Pancreas (tissue), 10 donors: ENCODE results near the gene GDF9. TPM values are rescaled to one million over a fixed set of nuclear protein-coding genes. Genes with fewer than 3 reads are reported as not detected.

Experiments
- ATAC-seq, 4 donors: fragments of 200-7000 bp; cut with Tn5 transposase; one replicate each; pipeline versions ENCODE4 v1.8.0 to v1.9.1; 2020; ENCODE audit warnings: mild to moderate bottlenecking in 4 of 4, moderate library complexity in 4 of 4
- DNase-seq, 6 donors: peaks; one replicate each; pipeline ENCODE4 v3.0.0-alpha.2; 2020
- FAIRE-seq: peaks from 2 replicates; lab custom pipeline; 2012; peaks lifted over from hg19 to GRCh38; lab: Jason Lieb, UNC
- H3K27ac ChIP-seq, 4 donors: fragments of 200-600 bp; sonication (generic); 1 replicate in 3 of 4; 2 replicates in 1 of 4; pipeline versions ENCODE4 v1.5.0 to v1.8.0; 2020
- H3K27me3 ChIP-seq, 4 donors: fragments of 200-600 bp; one replicate each; pipeline ENCODE4 v1.8.0; 2021
- H3K36me3 ChIP-seq, 3 donors: fragments of 200-600 bp; sonication (generic) in 1 of 3; one replicate each; pipeline versions ENCODE4 v1.5.0 to v1.8.0; 2020 to 2021
- H3K4me1 ChIP-seq, 3 donors: fragments of 200-600 bp; one replicate each; pipeline ENCODE4 v1.8.0; 2021
- H3K4me3 ChIP-seq, 4 donors: fragments of 200-600 bp; sonication (generic) in 2 of 4; one replicate each; pipeline versions ENCODE4 v1.5.0 to v1.8.0; 2020 to 2021
- H3K9me3 ChIP-seq, 4 donors: fragments of 200-600 bp; one replicate each; pipeline ENCODE4 v1.8.0; 2021
- WGBS, 2 donors: extraction: QIAGEN DNeasy Blood & Tissue Kit; methylation state at CpG; one replicate each; pipeline ENCODE4 v1.1.7; 2013; 5-methylcytosine and 5-hydroxymethylcytosine counted together
- intact Hi-C, 3 donors: fragments of 100-400 bp; cut with DNase I; formaldehyde crosslinking; loops; one replicate each; pipeline versions ENCODE4 v1.11.1 to v1.14.2; 2022
- polyA plus RNA-seq, 2 donors: library from polyadenylated mRNA; stranded (reverse); fragments of 200-250 nt; gene quantifications; one replicate each; pipeline ENCODE4 v1.2.3, GENCODE V29; 2013
- total RNA-seq, 6 donors: library from RNA; stranded (reverse); fragmentation: NEBNext Ultra II Directional in 4 of 6; extraction: Animal tissue kit (Norgen Biotek cat#: 25700) in 4 of 6; gene quantifications; one replicate each; pipeline versions ENCODE4 v1.2.1 to v1.2.4, GENCODE V29; 2021 to 2023
- TF ChIP-seq, protein P1 (sequence below), 4 donors: fragments of 200-600 bp; sonication (generic) in 3 of 4; IDR thresholded peaks; one replicate each; pipeline versions ENCODE4 v1.5.0 to v1.8.0; 2021; ENCODE audit warnings: antibody characterized with exemption in 4 of 4
- donor health status: healthy with polysubstance abuse.
- donor health status: DM: no; HTN: no; CAD: no; lungs with moderate emphysema.
- donor health status: DM: no; HTN: no; CAD: no.
- donor health status: control.
- donor health status: control.
- donor health status: Bipolar disorder and iron deficiency.
- donor health status: DM: yes; HTN: yes; CAD: no.
- donor health status: DM: no; HTN: no; CAD: no.
- donor health status: DM: no; HTN: no; CAD: no.
- donor health status: DM: yes; HTN: yes; CAD: no.

GDF9 gene
- total and polyA plus RNA-seq, 8 donors: 0.19 to 1.1 (median 0.34) TPM

DNA sequence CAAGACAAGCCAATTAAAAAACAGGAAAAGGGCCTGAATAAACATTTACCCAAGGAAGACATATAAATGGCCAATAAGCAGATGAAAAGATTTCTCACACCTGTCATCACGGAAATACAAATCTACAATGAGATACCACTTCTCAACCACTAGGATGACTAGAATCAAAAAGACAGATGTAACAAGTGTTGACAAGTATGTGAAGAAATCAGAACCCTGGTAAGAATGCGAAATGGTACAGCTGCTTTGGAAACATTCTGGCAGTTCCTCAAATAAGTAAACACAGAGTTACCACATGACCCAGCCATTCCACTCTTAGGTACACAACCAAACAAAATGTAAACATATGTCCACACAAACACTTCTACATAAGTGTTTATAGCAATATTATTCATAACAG lies 39.7 kb upstream of the GDF9 start:
- intact Hi-C loops: no loop called here
- no peak for FAIRE-seq
- TF ChIP-seq, protein P1, sequence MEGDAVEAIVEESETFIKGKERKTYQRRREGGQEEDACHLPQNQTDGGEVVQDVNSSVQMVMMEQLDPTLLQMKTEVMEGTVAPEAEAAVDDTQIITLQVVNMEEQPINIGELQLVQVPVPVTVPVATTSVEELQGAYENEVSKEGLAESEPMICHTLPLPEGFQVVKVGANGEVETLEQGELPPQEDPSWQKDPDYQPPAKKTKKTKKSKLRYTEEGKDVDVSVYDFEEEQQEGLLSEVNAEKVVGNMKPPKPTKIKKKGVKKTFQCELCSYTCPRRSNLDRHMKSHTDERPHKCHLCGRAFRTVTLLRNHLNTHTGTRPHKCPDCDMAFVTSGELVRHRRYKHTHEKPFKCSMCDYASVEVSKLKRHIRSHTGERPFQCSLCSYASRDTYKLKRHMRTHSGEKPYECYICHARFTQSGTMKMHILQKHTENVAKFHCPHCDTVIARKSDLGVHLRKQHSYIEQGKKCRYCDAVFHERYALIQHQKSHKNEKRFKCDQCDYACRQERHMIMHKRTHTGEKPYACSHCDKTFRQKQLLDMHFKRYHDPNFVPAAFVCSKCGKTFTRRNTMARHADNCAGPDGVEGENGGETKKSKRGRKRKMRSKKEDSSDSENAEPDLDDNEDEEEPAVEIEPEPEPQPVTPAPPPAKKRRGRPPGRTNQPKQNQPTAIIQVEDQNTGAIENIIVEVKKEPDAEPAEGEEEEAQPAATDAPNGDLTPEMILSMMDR (IDR thresholded peaks at IDR 0.05): no peak
- DNase-seq: peak in 1 of 6 donors; percentile 38
- 29 to 35% methylated on average over 2 of the region's 2 CpGs for WGBS, 2 donors
- peaks cover 0 to 11% (median 0%) of the 10 kb centered on the region in 3 donors for H3K4me1 ChIP-seq
- H3K36me3 ChIP-seq: no peaks in the 10 kb centered on the region
- H3K27me3 ChIP-seq: no peaks in the 10 kb centered on the region
- no peak overlapping the region for H3K4me3 ChIP-seq
- peak; percentile 82 to 88 (median 87) for ATAC-seq
- H3K27ac ChIP-seq: peak overlapping the region in 1 of 4 donors; percentile 33
- no peaks in the 10 kb centered on the region for H3K9me3 ChIP-seq

- Histone ChIP-seq H3K4me3 (no peak overlapping the region), H3K4me1 (peaks cover 0 to 11% (median 0%) of the 10 kb centered on the region in 3 donors), H3K36me3 (peaks cover 0 to 23% (median 6%) of the 10 kb centered on the region in 3 donors), H3K27me3 (no peaks in the 10 kb centered on the region), H3K9me3 (no peaks in the 10 kb centered on the region), H3K27ac (no peak overlapping the region)
- 99 to 100% methylated on average over 3 of the region's 3 CpGs for WGBS, 2 donors
- no peak for ATAC-seq
- intact Hi-C loops: no loop called here
- no peak for FAIRE-seq
- TF ChIP-seq, protein P1 (IDR thresholded peaks at IDR 0.05): no peak
- DNase-seq: no peak
Observed at GRCh38 chr5:132901730-132902129, 35.5 kb upstream of the GDF9 start.

DNA sequence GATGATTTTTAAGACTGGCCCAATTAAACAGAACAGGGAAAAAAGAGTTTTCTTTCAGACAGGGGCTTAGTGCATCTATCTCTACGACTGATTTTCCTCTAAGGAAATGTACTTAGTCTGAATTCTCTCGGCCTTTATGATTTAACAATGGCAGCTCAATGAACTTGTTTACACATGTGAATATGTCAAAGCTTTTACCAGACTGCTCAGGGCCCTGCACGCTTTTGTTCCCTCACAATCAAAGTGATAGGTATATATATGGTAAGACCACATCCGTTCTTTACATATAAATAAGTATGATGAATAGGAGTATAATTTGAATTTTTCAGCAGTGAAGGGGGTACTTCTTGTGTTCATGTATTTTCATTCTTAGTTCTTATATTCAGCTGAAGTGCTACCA lies 34.8 kb upstream of the GDF9 start:
- DNase-seq: no peak
- H3K4me1 ChIP-seq: peaks cover 0 to 7% (median 0%) of the 10 kb centered on the region in 3 donors

DNA sequence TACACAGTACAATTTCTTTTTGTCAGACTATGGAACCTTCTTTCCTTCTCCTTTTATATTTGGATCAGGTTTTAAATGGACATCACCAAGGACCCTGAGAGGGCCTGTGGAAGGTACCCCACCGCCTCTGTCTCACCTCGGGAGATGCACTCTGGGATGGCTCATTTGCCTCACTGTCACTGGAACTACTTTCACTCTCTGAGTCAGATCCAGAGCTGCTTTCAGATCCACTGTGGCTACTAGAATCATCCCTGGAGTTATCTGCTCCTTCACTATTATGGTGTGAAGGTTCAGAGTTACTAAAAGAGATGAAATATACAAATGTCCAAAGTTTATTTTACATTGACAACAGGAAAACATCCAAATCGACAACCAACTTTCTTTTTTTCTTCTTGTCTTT lies 31.8 kb upstream of the GDF9 start:
- no peak for ATAC-seq
- Histone ChIP-seq H3K27me3 (no peaks in the 10 kb centered on the region), H3K27ac (no peak overlapping the region), H3K36me3 (peaks cover 0 to 47% (median 24%) of the 10 kb centered on the region in 3 donors), H3K4me1 (no peaks in the 10 kb centered on the region), H3K4me3 (no peak overlapping the region), H3K9me3 (no peaks in the 10 kb centered on the region)
- WGBS, 2 donors: 72 to 78% methylated on average over 3 of the region's 3 CpGs
- FAIRE-seq: no peak
- TF ChIP-seq, protein P1 (IDR thresholded peaks at IDR 0.05): no peak
- intact Hi-C loops: no loop called here
- DNase-seq: no peak

More for the DNA sequence above, 34.8 kb upstream of the GDF9 start:
- H3K36me3 ChIP-seq: peaks cover 0 to 30% (median 6%) of the 10 kb centered on the region in 3 donors
- no peak overlapping the region for H3K4me3 ChIP-seq
- ATAC-seq: no peak
- no peak overlapping the region for H3K27ac ChIP-seq
- WGBS, 2 donors: 86 to 88% methylated on average over 4 of the region's 4 CpGs
- no peaks in the 10 kb centered on the region for H3K27me3 ChIP-seq
- intact Hi-C loops: no loop called here
- FAIRE-seq: no peak
- TF ChIP-seq, protein P1 (IDR thresholded peaks at IDR 0.05): no peak
- H3K9me3 ChIP-seq: no peaks in the 10 kb centered on the region

- Histone ChIP-seq H3K4me1 (no peaks in the 10 kb centered on the region), H3K27ac (no peak overlapping the region), H3K36me3 (peaks cover 0 to 61% (median 24%) of the 10 kb centered on the region in 3 donors), H3K9me3 (no peaks in the 10 kb centered on the region), H3K4me3 (no peak overlapping the region), H3K27me3 (no peaks in the 10 kb centered on the region)
- TF ChIP-seq, protein P1 (IDR thresholded peaks at IDR 0.05): no peak
- 88 to 89% methylated on average over 7 of the region's 7 CpGs for WGBS, 2 donors
- DNase-seq: no peak
- no peak for ATAC-seq
- intact Hi-C loops: no loop called here
- no peak for FAIRE-seq
Observed at GRCh38 chr5:132896685-132897084, 30.4 kb upstream of the GDF9 start.
